HG02884 (cell line): ENCODE results near the gene BUD31.
A peak's percentile ranks its signal among the peaks of the same experiment; 100 is the strongest.
"Not testable (repeated sequence)": the region's sequence is repeated elsewhere in the genome, so short reads cannot be mapped to it uniquely, and the experiment has no call there.

Source experiments
- ATAC-seq: cut with Tn5 transposase; IDR thresholded peaks from one replicate; pipeline ENCODE4 v1.9.1; 2021; ENCODE audit warnings: mild to moderate bottlenecking, moderate library complexity; ENCODE audit not compliant: unreplicated experiment

The BUD31 gene

DNA sequence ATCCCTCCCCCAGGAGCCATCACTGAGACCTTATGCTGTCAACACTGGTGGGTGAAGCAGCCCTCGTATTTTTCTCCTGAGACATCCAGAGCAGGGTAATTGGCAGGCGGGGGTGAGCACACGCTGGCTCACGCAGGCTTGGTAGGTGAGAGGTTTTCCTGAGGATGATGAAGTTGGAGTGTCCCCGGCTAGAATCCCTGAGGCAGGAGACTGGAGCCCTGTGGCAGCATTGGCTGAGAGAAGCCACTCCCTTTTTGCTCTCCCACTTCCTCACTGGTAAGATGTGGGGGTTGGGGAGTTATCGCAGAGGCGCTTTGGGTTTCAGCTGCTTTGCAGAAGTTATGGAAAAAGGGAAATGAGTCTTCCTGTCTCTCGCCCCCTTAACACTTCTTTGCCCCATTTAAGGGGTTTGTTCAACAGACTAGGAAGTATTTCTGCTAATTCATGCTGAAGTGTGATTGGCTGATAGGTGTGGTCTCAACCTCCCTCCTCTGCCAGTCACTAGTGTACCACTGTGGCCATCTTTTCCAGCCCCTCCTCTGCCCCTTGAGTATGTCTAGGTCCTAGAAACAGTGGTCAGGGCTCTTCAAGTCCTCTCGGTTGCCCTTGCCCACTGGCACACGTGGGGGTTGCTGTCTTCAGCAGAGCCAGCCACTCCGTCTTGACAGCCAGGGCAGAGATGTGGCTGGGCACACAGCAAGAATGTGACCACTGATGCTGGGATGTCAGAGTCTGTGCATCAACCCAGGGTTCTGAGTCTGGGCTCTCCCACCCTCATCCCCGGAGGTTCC, 28.5 kb upstream of the BUD31 start:
- ATAC-seq = peak; percentile 27

DNA sequence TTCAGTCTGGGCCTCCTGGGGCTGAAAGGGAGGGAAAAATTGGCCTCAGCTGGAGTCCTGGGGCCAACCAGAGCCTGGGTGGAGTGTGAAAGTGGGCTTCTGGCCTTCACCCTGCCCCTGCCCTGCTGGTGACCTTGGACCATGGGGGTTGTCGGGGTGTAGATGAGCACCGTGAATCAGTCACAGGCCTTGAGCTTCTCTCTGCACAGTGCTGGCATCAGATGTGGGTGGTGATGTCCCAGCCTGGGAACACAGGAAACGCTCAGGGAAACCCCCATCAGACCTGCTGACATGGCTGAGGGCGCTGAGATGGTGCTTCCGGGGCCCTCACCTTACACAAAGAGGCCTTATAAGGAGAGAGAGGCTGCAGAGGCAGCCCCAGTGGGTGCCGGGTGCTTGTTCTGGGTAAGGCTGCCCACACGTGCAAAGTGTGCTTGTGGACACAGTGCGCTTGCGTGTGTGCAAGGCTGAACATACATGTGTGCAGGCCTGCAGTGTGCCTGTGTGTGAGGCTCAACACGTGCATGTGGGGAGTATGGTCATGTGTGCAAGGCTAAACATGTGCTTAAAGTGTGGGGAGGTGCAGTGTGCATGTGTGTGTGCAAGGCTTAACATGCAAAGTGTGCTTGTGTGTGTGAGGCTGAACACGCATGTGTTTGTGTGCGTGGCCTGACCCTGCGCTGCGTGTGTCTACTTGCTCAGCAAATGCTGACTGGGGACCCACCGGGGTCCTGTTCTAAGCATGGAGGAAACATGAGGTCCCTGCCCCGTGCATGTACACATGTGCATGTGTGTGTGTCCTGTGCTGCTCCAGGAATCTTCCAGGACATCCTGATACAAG, 27.7 kb upstream of the BUD31 start:
- ATAC-seq = peak; percentile 71

DNA sequence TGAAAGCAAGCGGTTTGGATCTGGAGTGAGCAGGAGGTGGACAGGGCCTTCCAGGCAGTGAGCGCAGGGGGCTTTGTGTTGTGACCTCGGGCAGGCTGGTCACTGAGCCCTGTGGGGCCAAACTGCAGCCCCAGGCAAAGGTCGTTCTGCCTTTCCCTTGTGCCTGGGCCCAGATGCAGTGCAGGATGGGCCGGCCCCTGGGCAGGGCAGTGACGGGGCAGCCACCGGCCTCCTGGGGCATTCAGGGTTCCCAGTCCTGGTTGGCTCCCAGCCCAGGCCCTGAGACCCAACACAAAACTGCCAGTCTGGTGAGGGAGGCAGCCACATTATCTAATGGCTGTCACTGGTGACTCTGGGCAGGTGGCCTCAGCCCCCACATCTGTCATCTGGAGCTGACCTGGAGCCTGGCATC, 27.1 kb upstream of the BUD31 start:
- no peak for ATAC-seq

DNA sequence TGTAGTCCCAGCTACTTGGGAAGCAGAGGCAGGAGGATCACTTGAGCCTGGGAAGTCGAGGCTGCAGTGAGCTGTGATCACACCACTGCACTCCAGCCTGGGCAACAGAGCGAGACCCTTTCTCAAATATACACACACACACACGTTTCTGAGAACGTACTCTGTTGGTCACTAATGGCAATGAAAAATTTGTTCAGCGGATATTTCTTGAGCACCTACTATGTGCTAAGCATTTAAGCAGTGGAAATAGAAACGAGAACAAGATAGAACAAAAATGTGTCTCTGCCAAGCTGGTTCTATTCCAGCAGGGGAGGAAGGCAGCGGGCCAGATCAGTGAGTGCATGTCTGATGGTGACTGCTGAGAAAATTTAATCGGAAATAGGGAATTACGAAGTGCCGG, 25.6 kb upstream of the BUD31 start:
- no peak for ATAC-seq

DNA sequence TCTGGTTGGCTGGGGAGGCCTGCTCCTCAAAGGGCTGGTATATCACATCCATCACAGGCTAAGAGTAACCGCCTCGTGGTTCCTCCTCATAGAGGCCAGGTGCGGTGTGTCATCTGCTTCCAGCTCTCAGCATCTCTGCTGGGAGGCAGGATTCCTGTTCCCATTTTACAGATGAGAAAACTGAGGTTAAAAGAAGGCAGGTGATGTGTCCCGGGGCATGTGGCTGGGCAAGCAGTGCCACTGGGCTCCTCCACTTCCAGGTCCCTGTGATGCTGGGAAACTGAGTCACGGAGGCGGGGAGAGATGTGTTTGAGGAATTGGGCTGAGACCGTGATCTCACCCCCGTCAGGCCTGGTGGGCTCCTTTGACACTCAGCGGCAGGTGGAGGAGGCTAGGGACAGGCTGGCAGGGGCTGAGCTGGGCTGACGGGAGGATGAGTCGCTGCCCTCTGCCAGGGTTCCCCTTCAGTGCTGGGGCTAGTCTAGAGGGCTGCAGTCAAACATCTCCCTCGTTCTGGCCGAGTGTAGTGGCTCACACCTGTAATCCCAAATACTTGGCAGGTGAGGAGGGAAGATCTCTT, 24.9 kb upstream of the BUD31 start:
- ATAC-seq = no peak

DNA sequence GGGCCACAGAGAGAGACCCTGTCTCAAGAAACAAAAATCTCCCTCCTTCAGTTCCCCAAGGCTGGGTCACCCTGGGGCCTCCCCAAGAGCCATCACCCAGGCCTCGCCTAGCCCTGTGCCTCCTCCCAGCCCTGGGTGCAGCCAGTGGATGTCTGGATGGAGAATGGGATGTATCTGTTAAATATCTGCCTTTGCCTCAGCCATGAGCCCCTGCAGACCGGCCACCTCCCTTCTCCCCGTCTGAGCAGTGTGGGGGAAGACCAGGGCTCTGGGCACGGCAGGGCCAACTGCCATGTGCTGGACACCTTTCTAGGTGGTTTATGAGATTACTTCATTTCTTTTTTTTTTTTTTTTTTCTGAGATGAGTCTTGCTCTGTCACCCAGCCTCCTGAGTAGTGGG, 24.2 kb upstream of the BUD31 start:
- ATAC-seq = no peak

DNA sequence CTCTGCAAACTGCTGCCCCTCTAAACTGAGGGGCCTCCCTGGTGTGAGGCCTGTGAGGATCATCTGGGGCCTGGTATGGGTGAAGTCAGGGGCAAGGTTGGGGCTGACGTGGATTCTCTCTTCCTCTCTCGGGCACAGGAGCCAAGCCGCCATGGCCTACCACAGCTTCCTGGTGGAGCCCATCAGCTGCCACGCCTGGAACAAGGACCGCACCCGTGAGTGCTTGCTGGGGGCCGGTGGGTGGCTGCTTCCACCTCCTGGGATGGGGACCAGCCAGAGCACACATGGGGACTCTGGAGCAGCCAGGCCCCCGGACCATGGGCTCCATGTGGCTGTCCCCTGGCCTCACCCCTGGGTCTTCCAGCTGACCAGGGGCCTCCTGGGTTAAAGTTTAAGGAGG, 23.2 kb upstream of the BUD31 start:
- ATAC-seq = no peak

DNA sequence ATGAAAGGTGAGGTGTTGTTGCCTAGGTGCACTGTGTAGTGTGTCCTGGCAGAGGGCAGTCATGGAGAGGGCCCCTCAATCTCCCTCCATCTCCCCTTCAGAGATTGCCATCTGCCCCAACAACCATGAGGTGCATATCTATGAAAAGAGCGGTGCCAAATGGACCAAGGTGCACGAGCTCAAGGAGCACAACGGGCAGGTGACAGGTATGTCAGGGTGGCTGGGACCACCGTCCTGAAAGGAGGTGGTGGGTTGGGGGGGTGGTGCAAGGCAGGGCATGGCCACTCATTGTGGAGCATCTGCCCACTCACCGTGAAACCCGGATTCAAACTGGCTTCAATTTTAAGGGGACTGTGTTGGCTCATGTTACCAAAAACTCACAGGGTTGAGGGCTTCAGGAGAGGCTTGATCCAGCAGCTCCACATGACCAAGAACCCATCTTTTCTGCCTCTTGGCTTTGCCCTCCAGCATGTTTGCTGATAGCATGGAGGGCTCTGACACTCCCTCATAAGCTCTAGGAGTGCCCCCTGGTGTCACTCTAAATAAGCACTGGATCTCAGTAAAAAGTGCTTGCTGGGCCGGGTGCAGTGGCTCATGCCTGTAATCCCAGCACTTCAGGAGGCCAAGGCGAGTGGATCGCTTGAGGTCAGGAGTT, 22.1 kb upstream of the BUD31 start:
- ATAC-seq = no peak

DNA sequence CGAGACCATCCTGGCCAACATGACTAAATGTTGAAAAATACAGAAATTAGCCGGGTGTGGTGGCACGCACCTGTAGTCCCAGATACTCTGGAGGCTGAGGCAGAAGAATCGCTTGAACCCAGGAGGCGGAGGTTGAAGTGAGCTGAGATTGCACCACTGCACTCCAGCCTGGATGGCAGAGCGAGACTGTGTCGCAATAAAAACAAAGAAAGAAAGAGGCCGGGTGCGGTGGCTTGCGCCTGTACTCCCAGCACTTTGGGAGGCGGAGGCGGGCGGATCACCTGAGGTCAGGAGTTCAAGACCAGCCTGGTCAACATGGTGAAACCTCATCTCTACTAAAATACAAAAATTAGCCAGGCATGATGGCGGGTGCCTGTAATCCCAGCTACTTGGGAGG, 21.5 kb upstream of the BUD31 start:
- ATAC-seq = not testable (repeated sequence)

DNA sequence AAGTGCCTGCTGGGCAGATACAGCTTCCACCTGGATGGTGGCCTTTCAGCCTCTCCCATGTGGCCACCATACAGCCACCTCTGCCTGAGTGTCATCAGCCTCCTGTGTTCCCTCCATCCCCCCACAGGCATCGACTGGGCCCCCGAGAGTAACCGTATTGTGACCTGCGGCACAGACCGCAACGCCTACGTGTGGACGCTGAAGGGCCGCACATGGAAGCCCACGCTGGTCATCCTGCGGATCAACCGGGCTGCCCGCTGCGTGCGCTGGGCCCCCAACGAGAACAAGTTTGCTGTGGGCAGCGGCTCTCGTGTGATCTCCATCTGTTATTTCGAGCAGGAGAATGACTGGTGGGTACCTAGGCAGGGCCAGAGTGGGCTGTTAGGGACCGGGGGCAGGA, 20.9 kb upstream of the BUD31 start:
- ATAC-seq = no peak

DNA sequence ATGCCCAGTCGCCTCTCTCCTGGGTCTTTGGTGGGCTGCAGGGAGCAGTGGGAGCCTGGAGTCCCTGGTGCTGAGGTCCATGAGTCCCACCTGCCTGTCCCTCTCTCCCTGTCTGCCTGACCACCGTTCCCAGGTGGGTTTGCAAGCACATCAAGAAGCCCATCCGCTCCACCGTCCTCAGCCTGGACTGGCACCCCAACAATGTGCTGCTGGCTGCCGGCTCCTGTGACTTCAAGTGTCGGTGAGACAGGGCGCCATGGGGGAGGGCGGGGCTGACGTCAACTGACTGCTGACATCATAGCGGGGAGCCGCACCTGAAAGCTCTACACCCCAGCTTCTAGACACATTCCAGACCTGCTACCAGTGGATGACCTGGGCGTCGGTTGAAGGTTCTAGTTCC, 19.0 kb upstream of the BUD31 start:
- ATAC-seq = no peak

DNA sequence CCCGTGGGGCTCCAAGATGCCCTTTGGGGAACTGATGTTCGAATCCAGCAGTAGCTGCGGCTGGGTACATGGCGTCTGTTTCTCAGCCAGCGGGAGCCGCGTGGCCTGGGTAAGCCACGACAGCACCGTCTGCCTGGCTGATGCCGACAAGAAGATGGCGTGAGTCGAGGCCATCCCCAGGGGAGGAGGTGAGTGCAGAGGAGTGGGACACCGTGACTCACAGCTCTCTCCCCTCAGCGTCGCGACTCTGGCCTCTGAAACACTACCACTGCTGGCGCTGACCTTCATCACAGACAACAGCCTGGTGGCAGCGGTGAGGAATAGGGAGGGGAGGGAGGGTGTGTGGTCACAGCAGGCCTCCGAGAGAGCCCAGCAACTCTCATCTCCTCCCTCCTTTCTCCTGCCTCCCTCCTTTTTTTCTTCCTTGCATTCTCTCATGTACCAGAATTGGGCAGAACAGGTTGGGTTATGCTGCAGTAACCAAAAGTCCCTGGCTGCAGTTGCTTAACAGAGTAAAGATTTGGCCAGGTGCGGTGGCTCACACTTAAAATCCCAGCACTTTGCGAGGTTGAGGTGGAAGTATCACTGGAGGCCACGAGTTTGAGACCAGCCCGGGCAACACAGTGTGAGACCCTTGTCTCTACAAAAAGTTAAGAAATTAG, 17.7 kb upstream of the BUD31 start:
- ATAC-seq = no peak

DNA sequence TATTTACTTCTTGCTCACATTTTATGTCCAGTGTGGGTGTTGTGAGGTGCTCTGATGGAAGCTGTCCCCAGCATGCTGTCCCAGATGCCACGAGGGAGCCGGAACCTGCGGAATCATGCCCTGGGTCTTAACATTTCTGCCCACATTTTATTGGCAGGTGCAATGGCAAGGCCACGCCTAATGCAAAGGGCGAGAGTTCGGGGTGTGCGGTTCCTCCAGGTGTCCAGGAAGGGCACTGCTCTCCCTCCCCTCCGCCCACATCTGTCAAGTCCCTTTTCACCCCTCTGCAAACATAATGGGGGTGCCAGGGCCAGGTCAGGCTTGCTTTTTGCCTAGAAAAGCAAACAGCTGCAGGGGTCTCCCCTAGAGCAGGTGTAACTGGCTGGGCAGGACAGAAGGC, 16.7 kb upstream of the BUD31 start:
- no peak for ATAC-seq

DNA sequence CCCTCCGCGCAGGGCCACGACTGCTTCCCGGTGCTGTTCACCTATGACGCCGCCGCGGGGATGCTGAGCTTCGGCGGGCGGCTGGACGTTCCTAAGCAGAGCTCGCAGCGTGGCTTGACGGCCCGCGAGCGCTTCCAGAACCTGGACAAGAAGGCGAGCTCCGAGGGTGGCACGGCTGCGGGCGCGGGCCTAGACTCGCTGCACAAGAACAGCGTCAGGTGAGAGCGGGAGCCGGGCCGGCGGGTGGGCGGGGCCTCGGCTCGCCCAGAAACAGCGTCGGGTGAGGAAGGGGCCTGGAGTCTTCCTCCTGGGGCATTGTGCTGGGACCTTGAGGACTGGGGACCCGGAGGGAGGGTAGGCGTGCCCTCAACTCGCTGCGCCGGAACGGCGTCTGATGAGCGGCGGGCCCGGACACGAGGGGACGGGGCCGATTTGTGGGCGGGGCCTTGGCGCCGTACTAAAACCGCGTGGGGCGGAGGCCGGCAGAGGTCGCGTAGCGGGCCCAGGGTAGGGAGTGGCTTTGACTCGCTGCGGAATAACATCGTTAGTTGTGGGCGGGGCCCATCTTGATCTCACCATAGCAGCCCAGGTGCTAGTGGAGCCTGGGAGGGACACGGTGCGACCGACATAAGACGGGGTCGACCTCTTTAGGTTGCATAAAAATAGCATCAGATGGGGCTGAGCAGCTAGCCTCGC, 16.0 kb upstream of the BUD31 start:
- ATAC-seq = no peak

DNA sequence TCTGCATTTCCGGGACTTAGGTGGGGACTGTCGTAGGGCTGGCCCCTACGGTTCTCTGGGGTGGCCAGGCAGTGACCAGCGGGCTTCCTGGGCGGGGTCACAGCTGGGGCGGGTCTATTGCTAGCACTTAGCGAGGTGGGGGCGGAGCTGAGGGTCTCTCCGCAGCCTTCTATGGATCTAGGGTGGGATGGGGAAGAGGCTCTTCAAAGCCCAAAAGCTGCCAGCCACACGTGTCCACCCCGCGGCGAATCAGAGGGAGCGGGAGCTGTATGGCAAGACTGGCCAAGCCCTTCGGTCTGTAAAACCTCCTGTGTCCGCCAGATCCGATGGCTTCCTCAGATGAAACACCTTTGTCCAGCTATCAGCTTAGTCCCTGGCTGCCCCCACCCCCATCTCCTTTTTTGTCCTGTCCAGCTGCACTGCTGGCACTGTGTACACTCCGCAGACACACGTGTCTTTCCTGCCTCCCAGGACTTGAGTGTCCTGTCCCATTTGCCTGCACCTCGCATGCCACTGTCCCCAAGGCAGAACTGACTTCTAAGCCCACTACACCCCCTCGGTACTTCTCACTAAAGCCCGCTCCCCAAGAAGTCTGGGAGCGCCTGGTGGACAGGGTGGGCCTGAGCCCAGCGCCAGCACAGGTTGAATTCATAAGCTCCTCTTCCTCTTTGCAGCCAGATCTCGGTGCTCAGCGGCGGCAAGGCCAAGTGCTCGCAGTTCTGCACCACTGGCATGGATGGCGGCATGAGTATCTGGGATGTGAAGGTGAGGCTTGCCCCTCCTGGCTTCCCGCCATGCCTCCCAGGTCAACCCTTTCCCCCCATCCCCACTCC, 15.2 kb upstream of the BUD31 start:
- no peak for ATAC-seq

DNA sequence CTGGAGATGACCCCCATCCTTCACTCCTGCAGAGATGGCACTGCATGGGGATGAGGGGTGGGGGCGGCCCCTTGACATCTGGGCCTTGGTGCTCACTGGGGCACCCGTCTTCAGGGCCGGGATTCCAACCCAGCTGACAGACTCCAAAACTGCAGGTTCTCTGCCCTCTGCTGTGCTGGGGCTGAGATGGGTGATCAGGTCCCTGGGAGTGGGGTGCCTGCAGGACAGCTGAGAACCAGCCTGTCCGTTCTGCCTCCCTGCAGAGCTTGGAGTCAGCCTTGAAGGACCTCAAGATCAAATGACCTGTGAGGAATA, 14.6 kb upstream of the BUD31 start:
- ATAC-seq = no peak

DNA sequence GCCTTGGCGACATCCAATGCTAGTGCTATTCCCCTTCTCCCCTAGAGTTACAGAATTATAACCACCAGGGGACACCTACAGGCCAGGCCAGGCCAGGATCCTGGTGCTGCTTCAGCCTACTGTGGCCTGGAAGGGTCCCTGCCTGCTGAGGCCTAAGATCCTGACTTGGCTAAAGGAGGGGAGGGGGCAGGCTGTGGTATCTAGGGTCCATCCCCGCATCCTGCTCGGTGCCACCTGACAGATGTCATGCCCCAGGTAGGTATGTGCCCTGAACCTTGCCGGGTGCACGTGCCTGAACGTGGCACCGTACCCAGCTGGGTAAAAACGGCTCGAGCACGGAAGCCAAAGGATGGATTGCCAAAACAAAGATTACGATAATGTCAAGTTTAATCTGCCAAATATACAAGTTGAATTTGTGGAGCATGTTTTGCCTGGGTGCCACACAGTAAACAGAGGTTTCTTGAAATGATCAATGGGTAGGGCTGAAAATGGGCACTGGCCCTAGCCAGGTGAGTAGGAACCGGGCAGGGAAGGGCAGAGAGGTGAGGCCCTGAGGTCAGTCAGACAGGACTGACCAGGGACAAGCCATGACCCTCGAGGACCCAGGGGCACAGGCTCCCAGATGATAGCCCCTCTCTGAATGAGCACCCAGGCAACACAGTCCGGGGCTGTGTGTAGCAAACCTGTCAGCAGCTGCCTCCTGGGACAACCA, 13.0 kb upstream of the BUD31 start:
- ATAC-seq = no peak

DNA sequence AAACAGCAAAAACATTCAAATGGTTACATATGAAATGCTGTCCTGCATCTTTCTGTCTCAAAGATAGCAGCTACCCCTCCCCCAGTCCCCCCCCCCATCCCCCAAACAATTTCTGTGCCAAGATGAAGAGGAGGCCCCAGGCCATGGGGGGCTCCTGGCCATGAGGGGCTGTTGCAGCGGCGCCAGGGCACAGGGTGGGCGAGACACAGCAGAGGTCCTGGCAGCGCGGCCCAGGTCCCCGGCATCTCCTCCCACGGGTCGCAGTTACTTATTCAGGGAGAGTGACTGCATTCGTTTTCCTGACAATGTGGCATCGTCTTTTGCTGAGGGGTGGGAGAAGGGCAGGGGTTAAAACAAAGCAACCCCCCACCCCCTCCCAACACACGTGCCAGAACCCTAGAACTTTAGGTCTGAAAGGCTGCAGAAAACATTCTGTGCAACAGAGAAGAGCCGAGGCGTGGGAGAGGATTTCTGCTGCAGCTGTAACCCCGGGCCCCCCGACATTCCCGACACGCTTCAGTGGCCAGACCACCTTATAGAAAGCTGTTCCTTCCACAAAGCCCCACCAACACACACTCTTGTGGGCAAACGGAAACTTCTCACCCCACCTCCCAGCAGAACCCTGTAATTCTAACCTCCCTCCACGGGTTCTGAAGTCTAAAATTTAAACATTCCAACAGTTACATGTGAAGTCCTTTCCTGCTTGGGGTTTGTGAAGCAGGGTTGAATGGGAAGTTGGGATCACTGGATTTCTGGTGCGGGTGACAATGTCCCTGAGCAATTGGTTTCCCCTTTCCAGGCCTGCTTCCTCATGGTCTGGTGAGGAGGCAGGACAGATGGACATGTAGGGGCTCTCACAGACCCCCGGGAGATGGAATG, 12.1 kb upstream of the BUD31 start:
- ATAC-seq = no peak
